SJCRH30 (cell line): ENCODE data around the gene CLCF1. TPM values are rescaled to one million over a fixed set of nuclear protein-coding genes. Genes with fewer than 3 reads are reported as not detected.
A peak's percentile ranks its signal among the peaks of the same experiment; 100 is the strongest.

ENCODE experiments used
- DNase-seq, 2 experiments: peaks; one replicate each; pipeline ENCODE4 v3.0.0-alpha.2; 2015 to 2020
- H3K27ac ChIP-seq: fragments of 250-450 bp; sonication (Bioruptor Pico); 2 replicates; pipeline ENCODE4 v1.5.1; 2020; ENCODE audit warnings: mild to moderate bottlenecking, moderate library complexity
- H3K27me3 ChIP-seq: fragments of 250-450 bp; sonication (Bioruptor Pico); 2 replicates; pipeline ENCODE4 v1.5.1; 2020; ENCODE audit warnings: mild to moderate bottlenecking, moderate library complexity
- H3K36me3 ChIP-seq: fragments of 250-450 bp; sonication (Bioruptor Pico); 2 replicates; pipeline ENCODE4 v1.5.1; 2020; ENCODE audit warnings: mild to moderate bottlenecking, moderate library complexity
- H3K4me1 ChIP-seq: fragments of 250-450 bp; sonication (Bioruptor Pico); 2 replicates; pipeline ENCODE4 v1.5.1; 2020; ENCODE audit warnings: mild to moderate bottlenecking, moderate library complexity
- H3K4me3 ChIP-seq: fragments of 250-450 bp; sonication (Bioruptor Pico); 2 replicates; pipeline ENCODE4 v1.5.1; 2020; ENCODE audit warnings: mild to moderate bottlenecking, moderate library complexity
- H3K9me3 ChIP-seq: fragments of 250-450 bp; sonication (Bioruptor Pico); replicated peaks from 2 replicates; pipeline ENCODE4 v1.5.1; 2020; ENCODE audit warnings: mild to moderate bottlenecking, moderate library complexity
- total RNA-seq: library from RNA; depleted of rRNA; stranded (reverse); fragments of >200 nt; shearing (Covaris generic); gene quantifications from 2 replicates; pipeline ENCODE4 v1.2.3, GENCODE V29; 2014

CLCF1 gene
- total RNA-seq, 1 experiment from 2014 or later, result 6.1 TPM

DNA sequence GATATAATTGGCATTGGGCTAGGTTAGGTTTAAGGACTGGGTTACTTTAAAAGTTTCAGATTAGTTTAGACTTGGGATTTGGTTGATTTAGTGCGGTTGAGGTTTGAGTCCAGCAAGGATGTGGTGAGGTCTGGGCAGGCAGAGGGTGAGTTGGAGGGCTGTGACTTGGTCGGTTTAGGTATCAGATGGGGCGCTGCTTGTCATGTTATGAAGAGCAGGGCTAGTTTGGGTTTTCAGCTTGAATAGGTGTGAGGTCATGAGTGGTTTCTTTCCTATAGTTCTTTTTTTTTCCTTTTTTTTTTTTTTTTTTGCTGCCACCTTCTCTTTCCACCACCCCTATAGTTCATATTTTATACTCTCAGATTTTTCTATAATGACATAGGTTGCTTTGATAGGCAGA, 4.8 kb downstream of the CLCF1 start:
- no peak for DNase-seq
- Histone ChIP-seq H3K27me3 (no peaks in the 10 kb centered on the region), H3K4me3 (no peak overlapping the region), H3K27ac (no peak overlapping the region), H3K9me3 (no peaks in the 10 kb centered on the region), H3K4me1 (peaks cover 24% of the 10 kb centered on the region), H3K36me3 (peaks cover 8% of the 10 kb centered on the region; the same call in 1 of the 2 replicates)

DNA sequence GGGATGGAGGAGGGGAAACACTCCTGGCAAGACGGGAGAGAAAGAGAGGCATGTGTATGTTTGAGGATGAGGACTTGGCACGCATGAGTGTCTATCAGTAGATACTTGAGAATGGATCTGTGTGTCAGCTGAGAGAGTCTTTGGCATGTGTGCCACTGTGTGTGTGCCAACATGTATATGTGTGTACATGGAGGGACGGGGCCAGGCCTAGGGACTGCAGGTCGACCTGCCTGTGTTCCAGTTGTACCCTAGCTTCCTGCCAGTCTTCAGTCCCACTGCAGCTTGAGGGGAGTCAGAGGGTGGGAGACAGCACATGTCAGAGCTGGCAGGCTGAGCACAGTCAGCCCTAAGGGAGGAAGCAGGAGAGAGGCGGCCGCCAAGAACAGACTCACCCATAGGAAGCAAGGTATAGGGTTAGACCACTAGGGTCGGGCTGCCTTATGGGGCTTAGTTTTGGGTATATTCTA, 5.6 kb downstream of the CLCF1 start:
- peaks cover 24% of the 10 kb centered on the region for H3K4me1 ChIP-seq
- no peak overlapping the region for H3K4me3 ChIP-seq
- DNase-seq, result no peak

DNA sequence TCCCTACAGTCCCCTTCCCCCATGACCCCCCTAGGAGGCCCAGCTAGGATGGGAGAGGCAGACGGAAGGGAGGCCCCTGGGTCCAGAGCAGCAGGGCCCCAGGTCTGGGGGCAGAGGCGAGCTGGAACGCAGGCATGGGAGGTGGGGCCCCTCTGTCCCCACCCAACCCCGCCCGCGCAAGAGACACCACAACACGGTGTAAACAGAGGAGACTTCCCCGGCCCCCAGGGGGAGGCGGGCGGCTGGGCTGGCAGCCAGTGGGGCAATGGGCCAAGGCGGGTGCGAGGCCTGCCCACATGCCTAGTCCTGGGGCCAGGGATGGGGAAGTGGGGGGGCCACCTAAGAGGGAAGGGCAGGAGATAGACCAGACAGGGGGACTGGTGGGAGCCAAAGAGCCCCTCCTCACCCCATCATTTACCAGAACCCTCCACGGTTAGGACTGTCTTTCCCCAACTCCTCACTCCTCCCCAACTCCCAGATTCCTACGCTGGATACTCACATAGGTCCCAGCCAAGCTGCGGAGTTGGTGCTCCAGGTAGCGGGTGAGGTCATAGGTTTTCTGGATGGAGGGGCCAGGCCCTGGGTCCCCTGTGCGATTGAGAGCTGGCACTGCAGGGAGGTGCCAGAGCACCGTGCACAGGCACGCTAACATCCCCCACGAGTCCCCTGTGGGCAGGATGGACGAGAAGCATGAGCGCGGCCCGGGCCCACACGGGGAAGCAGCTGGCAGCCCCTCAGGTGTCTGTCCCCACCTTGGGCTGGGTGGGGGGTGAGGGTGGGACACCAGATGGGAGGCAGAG, 6.2 kb downstream of the CLCF1 start:
- no peak for DNase-seq
- Histone ChIP-seq H3K4me1 (peaks cover 24% of the 10 kb centered on the region), H3K27me3 (no peaks in the 10 kb centered on the region), H3K36me3 (peaks cover 8% of the 10 kb centered on the region; the same call in 1 of the 2 replicates), H3K4me3 (no peak overlapping the region), H3K9me3 (no peaks in the 10 kb centered on the region), H3K27ac (no peak overlapping the region)

More for the DNA sequence above, 5.6 kb downstream of the CLCF1 start:
- H3K27ac ChIP-seq, result no peak overlapping the region
- H3K36me3 ChIP-seq, result peaks cover 8% of the 10 kb centered on the region; the same call in 1 of the 2 replicates
- no peaks in the 10 kb centered on the region for H3K9me3 ChIP-seq
- no peaks in the 10 kb centered on the region for H3K27me3 ChIP-seq

DNA sequence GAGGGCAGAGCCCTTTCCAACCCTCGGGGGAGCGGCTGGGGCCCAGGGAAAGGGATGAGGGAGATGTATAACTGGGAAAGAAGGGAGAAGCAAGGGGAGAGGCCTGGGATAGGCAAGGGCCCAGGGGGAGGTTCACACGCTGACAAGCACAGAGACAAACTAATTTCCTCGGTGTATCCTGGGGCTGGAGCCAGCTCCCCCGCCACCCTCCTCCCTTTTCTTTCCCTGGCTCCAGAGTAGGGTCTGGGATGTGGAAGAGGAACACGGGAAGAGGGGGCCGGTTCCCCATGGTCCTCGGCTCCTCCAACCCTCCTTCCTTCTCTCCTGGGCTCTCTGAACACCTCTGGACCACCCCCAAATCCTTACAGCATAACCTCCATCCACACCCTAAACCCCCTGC, 6.9 kb downstream of the CLCF1 start:
- Histone ChIP-seq H3K36me3 (peaks cover 8% of the 10 kb centered on the region; the same call in 1 of the 2 replicates), H3K4me1 (peaks cover 21% of the 10 kb centered on the region), H3K27me3 (no peaks in the 10 kb centered on the region), H3K4me3 (no peak overlapping the region), H3K27ac (no peak overlapping the region), H3K9me3 (no peaks in the 10 kb centered on the region)
- no peak for DNase-seq

DNA sequence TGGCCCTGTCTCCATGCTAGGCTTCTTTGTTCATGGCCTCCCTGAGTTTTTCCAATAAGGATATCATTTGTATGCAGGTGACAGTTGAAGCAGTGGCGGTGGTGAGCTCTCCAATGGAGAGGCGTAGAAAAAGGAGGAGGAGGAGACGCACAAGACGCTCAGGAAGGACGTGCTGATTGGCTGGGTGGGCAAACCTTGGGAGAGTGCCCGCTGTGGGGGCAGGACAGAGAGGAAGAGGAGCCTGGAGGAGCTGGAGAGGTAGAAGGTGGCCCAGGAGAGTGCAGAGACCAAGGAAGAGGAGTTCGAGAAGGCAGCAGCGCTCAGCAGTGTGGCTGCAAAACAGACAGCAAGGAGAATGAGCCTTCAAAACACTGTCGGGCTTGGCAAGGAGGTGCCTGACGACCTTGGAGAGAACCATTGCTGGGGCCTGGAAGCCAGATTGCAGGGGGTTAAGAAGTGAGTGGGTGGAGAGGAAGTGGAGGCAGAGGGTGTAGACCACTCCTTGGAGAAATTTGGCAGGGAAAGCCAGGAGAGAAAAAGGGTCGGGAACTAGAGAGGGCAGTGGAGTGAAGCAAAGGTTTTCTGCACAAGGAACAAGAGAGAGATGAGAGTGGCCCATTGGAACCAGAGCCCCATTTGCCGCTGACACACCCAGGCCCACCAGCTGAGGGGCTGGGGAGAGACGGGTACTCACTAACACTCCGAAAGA, 7.5 kb downstream of the CLCF1 start:
- H3K4me1 ChIP-seq, result peaks cover 14% of the 10 kb centered on the region
- no peaks in the 10 kb centered on the region for H3K9me3 ChIP-seq
- no peak for DNase-seq
- H3K4me3 ChIP-seq, result no peak overlapping the region
- no peaks in the 10 kb centered on the region for H3K27me3 ChIP-seq
- H3K36me3 ChIP-seq, result peaks cover 8% of the 10 kb centered on the region; the same call in 1 of the 2 replicates
- H3K27ac ChIP-seq, result no peak overlapping the region

DNA sequence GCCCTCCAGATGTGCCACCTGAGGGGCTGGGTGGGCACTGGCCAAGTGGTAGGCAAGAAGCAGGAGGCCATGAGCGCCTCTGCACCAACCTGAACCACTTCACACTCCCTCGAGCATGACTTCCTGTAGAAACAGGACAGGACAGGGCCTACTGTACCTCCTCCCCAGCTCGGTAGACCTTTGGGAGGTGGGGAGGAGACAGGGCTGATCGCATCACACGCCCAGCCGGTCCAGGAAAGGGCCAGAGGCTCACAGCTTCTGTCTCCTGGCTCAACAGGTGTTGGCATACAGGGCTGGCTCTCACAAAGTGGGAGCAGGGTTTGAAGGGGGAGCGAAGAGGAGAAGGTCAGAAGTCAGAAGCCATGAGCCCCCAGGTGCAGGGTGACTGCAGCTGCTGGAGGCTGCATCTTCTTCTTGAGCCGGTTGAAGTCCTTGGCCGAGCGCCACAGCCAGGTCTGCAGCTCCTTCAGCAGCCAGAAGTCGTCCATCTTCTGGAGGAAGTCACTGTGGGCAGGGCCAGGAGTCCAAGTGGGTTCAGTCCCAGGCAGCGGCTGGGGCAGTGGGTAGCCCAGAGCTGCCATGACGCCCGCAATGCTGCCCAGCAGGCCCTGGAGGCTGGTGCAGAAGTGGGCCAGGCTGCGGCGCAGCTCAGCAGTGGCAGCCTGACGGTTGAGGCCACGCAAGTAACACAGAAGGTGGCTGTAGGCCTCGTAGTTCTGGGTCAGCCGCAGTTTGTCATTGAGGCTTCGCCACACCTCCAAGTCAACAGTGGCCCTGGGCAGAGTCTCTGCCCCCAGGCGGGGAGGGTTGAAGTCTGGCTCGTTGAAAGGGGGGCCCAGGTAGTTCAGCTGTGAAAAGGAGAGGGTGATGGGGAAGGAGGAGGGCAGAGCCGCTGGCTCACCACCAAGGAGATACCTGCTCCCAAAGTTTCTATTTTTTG, 8.3 kb downstream of the CLCF1 start:
- no peak for DNase-seq
- Histone ChIP-seq H3K27ac (no peak overlapping the region), H3K4me3 (no peak overlapping the region), H3K36me3 (peaks cover 8% of the 10 kb centered on the region; the same call in 1 of the 2 replicates), H3K27me3 (no peaks in the 10 kb centered on the region), H3K4me1 (peaks cover 8% of the 10 kb centered on the region; the same call in 1 of the 2 replicates), H3K9me3 (no peaks in the 10 kb centered on the region)

DNA sequence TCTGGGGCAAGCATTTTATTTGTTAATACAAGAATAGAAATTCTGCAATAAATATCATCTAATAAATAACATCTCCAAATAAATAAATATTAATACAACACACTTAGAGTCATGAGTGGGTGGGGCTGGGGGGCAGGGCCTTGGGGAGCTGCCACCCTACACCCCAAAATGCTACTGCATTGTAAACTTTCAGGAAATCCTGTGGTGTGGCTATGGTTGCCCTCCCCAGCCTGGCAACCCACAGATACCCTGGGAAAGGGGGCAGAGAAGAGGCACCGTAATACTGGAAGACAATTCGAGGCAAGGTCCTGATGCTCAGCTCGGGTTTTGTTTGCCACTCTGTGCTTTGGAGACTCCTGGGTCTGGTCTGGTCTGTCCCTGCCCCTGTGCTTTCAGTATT, 9.2 kb downstream of the CLCF1 start:
- Histone ChIP-seq H3K27ac (no peak overlapping the region), H3K9me3 (no peaks in the 10 kb centered on the region), H3K36me3 (peaks cover 3% of the 10 kb centered on the region; the same call in 1 of the 2 replicates), H3K27me3 (no peaks in the 10 kb centered on the region), H3K4me3 (no peak overlapping the region), H3K4me1 (peaks cover 3% of the 10 kb centered on the region; the same call in 1 of the 2 replicates)
- DNase-seq, result no peak

DNA sequence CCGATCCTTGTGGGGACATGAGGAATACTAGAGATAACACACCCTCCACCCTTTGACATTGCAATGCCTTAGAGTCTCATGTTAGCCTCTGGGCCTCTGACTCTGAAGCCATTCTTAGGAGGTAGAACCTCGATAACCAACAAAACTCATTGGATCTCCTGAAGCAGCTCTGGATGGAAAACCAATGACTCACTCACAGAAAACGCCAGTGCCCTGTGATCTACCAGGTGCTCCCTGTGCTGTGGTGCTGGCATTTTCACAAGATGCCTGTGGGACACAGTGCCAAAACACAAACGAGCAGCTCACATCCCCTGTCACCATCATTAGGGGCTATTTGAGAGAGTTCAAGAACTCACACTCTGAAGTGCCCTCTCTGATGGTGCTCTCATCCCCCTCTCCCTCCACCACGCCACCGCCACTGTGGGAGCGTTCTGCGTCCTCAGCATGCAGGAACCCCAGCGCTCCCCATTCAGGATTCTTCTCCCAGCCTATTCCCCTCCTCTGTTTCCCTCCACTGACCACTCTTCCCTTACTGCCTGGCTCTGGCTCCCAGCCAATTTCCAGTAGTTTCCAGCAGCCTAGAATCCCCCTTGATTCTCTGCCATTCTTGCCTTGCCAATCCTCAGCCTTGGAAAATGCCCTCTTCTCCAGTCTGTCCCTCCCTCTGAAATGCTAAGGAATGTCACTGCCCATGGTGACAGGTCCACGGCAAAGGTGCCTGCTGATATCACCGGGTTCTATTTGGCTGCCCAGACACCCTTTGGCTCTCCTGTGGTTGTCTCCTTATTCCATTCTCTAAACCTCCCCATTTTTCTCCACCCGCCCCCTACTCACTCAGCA, 15.3 kb downstream of the CLCF1 start:
- peaks cover 34% of the 10 kb centered on the region for H3K4me1 ChIP-seq
- DNase-seq, result peak in 1 of 2 experiments; percentile 23
- H3K27me3 ChIP-seq, result no peaks in the 10 kb centered on the region
- H3K27ac ChIP-seq, result no peak overlapping the region
- H3K9me3 ChIP-seq, result no peaks in the 10 kb centered on the region
- no peaks in the 10 kb centered on the region for H3K36me3 ChIP-seq
- no peak overlapping the region for H3K4me3 ChIP-seq

DNA sequence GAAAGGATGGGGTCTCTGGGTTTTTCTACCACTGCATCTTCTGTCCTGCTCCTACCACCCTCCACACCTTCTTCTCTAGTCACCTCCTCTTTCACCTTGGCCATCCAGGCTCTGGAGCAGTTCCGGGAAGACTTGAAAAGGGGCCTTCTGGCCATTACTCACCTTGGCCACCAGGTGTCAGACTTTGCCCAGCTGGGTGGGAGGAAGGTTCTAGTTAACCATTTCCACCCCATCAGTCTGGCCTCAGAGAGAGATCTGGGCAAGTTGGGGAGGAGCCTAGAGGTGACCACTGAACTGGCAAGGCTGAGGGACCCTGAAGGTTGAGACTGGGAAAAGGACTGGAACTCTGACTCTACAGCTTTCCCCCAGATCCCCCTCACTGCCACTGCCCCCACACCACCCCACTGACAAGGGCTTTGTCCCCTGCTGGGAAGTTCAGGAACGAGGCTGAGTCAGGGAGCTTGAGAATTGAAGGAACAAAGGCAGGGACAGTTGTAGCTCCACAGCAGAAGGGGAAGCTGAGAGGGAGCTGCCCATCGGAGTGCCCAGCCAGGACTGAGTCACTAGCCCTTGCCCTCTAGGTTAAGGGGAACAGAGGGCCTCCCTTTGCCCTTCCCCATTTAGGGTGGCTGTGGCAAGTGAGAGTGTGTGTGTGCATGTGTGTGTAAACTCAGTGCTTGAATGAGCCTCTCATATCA, 16.4 kb downstream of the CLCF1 start:
- peak; percentile 81 to 92 for DNase-seq
- H3K4me3 ChIP-seq, result no peak overlapping the region

DNA sequence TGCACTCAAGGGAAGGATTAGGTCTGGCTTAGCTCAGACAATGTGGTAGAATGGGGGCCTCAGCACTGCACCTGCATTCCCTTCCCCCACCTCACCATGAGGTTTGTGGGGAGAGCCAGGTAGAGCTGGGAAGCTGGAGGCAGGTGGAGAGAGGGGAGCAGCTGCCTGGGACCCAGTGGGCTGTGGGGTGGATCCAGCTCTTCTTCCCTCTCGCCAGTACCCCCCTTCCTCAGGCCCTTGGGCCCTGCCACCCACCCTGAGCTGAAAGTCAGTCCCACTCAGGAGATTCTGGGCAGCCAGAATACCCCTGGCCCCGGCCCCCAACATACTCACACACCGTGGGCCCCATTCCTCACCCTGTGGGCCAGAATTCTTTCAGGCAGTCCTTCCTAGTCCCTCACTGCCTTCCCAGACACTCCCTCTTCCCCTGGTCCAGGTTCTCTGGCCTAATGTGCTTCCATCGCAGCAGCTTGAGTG, 17.0 kb downstream of the CLCF1 start:
- Histone ChIP-seq H3K4me3 (no peak overlapping the region), H3K27me3 (no peaks in the 10 kb centered on the region), H3K4me1 (peaks cover 37% of the 10 kb centered on the region), H3K36me3 (no peaks in the 10 kb centered on the region), H3K9me3 (no peaks in the 10 kb centered on the region), H3K27ac (peak overlapping the region; percentile 100)
- DNase-seq, result no peak

More for the DNA sequence above, 16.4 kb downstream of the CLCF1 start:
- H3K27me3 ChIP-seq, result no peaks in the 10 kb centered on the region
- peak overlapping the region; percentile 100 for H3K27ac ChIP-seq
- no peaks in the 10 kb centered on the region for H3K9me3 ChIP-seq
- no peaks in the 10 kb centered on the region for H3K36me3 ChIP-seq
- H3K4me1 ChIP-seq, result peaks cover 34% of the 10 kb centered on the region

DNA sequence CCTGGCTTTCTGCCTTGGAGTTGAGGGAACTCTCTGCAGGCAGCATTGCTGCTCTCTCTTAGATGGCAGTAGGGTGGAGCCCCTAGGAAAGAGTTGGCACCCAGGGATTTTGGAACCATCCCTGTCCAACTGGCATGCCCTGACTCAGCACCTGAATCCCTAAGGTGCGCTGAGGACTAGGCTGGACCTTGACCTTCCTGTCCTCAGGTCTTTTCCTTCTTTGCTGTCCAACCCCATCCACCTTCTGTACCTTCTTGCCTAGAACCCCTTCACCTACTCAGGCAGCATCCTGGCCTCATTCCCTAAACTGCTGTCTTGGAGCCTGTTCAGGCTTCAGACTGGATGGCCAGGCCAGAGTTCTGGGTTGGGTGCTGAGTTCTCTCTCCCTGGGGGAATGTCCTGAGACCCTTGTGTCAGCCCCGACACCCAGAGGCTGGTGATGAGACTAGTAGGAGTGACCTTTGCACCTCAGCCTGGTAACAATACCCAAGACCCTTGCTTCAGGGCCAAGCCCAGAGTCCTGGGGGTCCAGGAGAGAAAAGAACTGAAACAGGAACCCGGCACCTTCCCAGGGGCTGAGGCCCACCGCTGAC, 17.5 kb downstream of the CLCF1 start:
- Histone ChIP-seq H3K27ac (peak overlapping the region; percentile 100), H3K4me1 (peaks cover 38% of the 10 kb centered on the region), H3K4me3 (peak overlapping the region; percentile 36), H3K36me3 (no peaks in the 10 kb centered on the region), H3K9me3 (no peaks in the 10 kb centered on the region), H3K27me3 (no peaks in the 10 kb centered on the region)
- no peak for DNase-seq

DNA sequence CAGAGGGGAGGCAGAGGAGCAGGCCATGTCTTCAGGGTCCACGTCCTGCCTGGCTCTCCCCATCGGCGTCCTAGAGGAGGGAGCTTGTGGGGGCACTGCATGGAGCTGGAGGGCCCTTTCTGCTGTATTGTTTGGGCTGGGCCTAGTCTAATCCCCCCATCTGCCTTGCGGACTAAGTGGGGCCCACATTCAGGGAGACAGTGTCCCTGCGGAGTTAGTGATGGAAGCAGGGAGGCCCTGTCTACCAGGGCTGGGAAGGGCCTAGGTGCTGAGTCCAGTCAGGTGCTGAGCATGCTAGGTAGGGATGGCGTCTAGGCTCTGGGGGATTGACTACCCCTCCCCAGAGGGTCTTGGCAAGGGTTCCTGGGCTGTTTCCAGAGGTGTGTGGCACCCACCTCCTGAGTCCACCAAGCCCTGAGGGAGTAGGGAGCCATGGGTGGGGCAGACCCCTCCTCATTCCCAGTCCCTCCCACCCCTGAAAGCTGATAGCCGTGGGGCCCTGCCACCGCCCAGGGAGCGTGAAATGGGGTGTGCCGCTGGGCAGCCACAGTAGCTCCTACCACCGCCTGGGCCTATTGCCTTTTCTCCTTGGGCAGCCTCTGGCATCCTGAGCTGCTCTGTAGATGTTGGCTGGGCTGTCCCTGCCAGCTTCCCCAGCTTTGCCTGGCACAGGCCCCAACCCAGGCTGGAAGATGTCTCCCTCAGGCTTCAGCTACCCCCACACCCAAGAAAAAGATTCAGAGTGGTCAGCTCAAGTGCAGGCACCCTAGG, 18.2 kb downstream of the CLCF1 start:
- H3K4me3 ChIP-seq, result peak overlapping the region; percentile 36
- peak; percentile 77 to 82 for DNase-seq
- no peaks in the 10 kb centered on the region for H3K36me3 ChIP-seq
- no peaks in the 10 kb centered on the region for H3K27me3 ChIP-seq
- H3K27ac ChIP-seq, result peak overlapping the region; percentile 100
- H3K4me1 ChIP-seq, result peaks cover 38% of the 10 kb centered on the region
- H3K9me3 ChIP-seq, result no peaks in the 10 kb centered on the region
